Progenitor cell of endocrine pancreas (in vitro differentiated cells): Measurements from ENCODE around the gene CIITA. TPM values are rescaled to one million over a fixed set of nuclear protein-coding genes. Genes with fewer than 3 reads are reported as not detected.

Experiments used
- DNase-seq: peaks from one replicate; pipeline ENCODE4 v3.0.0; 2021; ENCODE audit warnings: low spot score; ENCODE audit not compliant: unreplicated experiment
- H3K27ac Mint-ChIP-seq: 2 replicates; pipeline ENCODE4 v1.8.0; 2021; ENCODE audit warnings: mild to moderate bottlenecking, moderate library complexity, mixed read lengths
- H3K27me3 Mint-ChIP-seq: 2 replicates; pipeline ENCODE4 v1.8.0; 2021; ENCODE audit warnings: mixed read lengths
- H3K36me3 Mint-ChIP-seq: 2 replicates; pipeline ENCODE4 v1.8.0; 2022; ENCODE audit warnings: mixed read lengths; ENCODE audit not compliant: insufficient read depth
- H3K4me1 Mint-ChIP-seq: 2 replicates; pipeline ENCODE4 v1.8.0; 2021; ENCODE audit warnings: low read depth, mixed read lengths
- H3K4me3 Mint-ChIP-seq: 2 replicates; pipeline ENCODE4 v1.8.0; 2021; ENCODE audit warnings: low read depth, mild to moderate bottlenecking, moderate library complexity, mixed read lengths
- H3K9me3 Mint-ChIP-seq: 2 replicates; pipeline ENCODE4 v1.8.0; 2021; ENCODE audit warnings: low read depth, mixed read lengths
- CTCF ChIP-seq: fragments of 200-600 bp; sonication (generic); IDR thresholded peaks from one replicate; pipeline ENCODE4 v1.5.0; 2021; ENCODE audit warnings: antibody characterized with exemption, mild to moderate bottlenecking; ENCODE audit not compliant: unreplicated experiment
- total RNA-seq: library from RNA; stranded (reverse); gene quantifications from 2 replicates; pipeline ENCODE4 v1.2.1, GENCODE V29; 2021

The CIITA gene
- total RNA-seq, 1 donor from 2014 or later, result not detected

- no peaks in the 10 kb centered on the region for H3K36me3 Mint-ChIP-seq
Observed at GRCh38 chr16:10902999-10903398, 26.0 kb downstream of the CIITA start.

GRCh38 chr16:10906482-10906881 is 29.5 kb downstream of the CIITA start:
- H3K4me3 Mint-ChIP-seq, result no peak overlapping the region
- no peak for DNase-seq
- H3K27ac Mint-ChIP-seq, result no peak overlapping the region
- H3K27me3 Mint-ChIP-seq, result peaks cover 9% of the 10 kb centered on the region
- H3K36me3 Mint-ChIP-seq, result no peaks in the 10 kb centered on the region
- H3K9me3 Mint-ChIP-seq, result no peaks in the 10 kb centered on the region
- TF ChIP-seq CTCF, result no peak
- H3K4me1 Mint-ChIP-seq, result no peaks in the 10 kb centered on the region

More at GRCh38 chr16:10902999-10903398, 26.0 kb downstream of the CIITA start:
- H3K4me1 Mint-ChIP-seq, result no peaks in the 10 kb centered on the region
- H3K9me3 Mint-ChIP-seq, result no peaks in the 10 kb centered on the region
- TF ChIP-seq CTCF, result no peak
- H3K27me3 Mint-ChIP-seq, result peaks cover 9% of the 10 kb centered on the region
- H3K27ac Mint-ChIP-seq, result no peak overlapping the region
- H3K4me3 Mint-ChIP-seq, result no peak overlapping the region
- DNase-seq, result no peak

GRCh38 chr16:10906914-10907756 is 30.1 kb downstream of the CIITA start:
- peaks cover 9% of the 10 kb centered on the region for H3K27me3 Mint-ChIP-seq
- no peak for DNase-seq
- no peak for TF ChIP-seq CTCF
- no peak overlapping the region for H3K27ac Mint-ChIP-seq
- H3K36me3 Mint-ChIP-seq, result no peaks in the 10 kb centered on the region
- H3K4me1 Mint-ChIP-seq, result no peaks in the 10 kb centered on the region
- H3K4me3 Mint-ChIP-seq, result no peak overlapping the region
- H3K9me3 Mint-ChIP-seq, result no peaks in the 10 kb centered on the region

- H3K9me3 Mint-ChIP-seq, result no peaks in the 10 kb centered on the region
- H3K4me1 Mint-ChIP-seq, result no peaks in the 10 kb centered on the region
- no peak overlapping the region for H3K27ac Mint-ChIP-seq
- DNase-seq, result no peak
- H3K27me3 Mint-ChIP-seq, result peaks cover 9% of the 10 kb centered on the region
- no peaks in the 10 kb centered on the region for H3K36me3 Mint-ChIP-seq
- no peak for TF ChIP-seq CTCF
- H3K4me3 Mint-ChIP-seq, result no peak overlapping the region
Observed at GRCh38 chr16:10907757-10908045, 30.7 kb downstream of the CIITA start.

GRCh38 chr16:10911267-10911666 is 34.3 kb downstream of the CIITA start:
- Mint-ChIP-seq H3K36me3 (no peaks in the 10 kb centered on the region), H3K27me3 (peaks cover 9% of the 10 kb centered on the region), H3K27ac (no peak overlapping the region), H3K9me3 (no peaks in the 10 kb centered on the region), H3K4me1 (peaks cover 5% of the 10 kb centered on the region), H3K4me3 (no peak overlapping the region)
- DNase-seq, result no peak
- TF ChIP-seq CTCF, result no peak
